ENCODE data around the gene FBXO41. TPM values are rescaled to one million over a fixed set of nuclear protein-coding genes. Genes with fewer than 3 reads are reported as not detected.

The FBXO41 gene
- total RNA-seq, 2 donors from 2014 or later, result 2.4 to 2.5 TPM

DNA sequence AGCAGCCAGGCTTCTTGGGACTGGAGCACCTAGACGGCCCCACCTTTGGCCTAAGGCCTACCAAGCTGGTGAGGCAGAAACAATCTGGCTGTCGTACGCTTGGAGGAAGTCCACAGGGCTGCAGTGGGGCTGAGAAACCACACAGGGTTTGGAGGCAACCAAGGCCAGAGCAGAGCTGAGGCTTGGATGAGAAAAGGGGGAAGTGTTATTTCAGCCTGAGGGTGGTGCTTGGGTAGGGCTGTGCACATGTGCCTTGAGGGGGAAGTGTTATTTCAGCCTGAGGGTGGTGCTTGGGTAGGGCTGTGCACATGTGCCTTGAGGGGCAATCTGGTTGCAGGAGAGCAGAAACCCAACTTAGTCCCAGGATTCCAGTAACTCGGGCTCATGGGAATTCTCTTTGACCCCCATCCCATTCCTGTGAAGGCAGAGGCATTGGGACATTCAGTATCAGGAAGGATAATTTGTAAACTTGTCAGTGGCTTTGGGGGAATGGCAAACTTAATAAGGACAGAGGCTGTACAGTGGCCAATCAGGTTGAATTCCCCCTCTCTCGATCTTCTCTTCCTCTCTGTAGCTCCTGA, 971 bp upstream of the FBXO41 start:
- TF ChIP-seq, protein P1, sequence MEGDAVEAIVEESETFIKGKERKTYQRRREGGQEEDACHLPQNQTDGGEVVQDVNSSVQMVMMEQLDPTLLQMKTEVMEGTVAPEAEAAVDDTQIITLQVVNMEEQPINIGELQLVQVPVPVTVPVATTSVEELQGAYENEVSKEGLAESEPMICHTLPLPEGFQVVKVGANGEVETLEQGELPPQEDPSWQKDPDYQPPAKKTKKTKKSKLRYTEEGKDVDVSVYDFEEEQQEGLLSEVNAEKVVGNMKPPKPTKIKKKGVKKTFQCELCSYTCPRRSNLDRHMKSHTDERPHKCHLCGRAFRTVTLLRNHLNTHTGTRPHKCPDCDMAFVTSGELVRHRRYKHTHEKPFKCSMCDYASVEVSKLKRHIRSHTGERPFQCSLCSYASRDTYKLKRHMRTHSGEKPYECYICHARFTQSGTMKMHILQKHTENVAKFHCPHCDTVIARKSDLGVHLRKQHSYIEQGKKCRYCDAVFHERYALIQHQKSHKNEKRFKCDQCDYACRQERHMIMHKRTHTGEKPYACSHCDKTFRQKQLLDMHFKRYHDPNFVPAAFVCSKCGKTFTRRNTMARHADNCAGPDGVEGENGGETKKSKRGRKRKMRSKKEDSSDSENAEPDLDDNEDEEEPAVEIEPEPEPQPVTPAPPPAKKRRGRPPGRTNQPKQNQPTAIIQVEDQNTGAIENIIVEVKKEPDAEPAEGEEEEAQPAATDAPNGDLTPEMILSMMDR (IDR thresholded peaks at IDR 0.05), result no peak
- no peak overlapping the region for H3K27ac ChIP-seq
- H3K9ac ChIP-seq (ENCODE audit: low read depth in 2 of 2, low read length in 2 of 2), result peak overlapping the region in 1 of 2 donors; percentile 16
- intact Hi-C loops (cut with DNase I), result no loop called here
- DNase-seq, result no peak
- H3K4me1 ChIP-seq, result no peaks in the 10 kb centered on the region
- H3K4me3 ChIP-seq, result peak overlapping the region; percentile 68
- H3K27me3 ChIP-seq, result peaks cover 5% of the 10 kb centered on the region
- no peaks in the 10 kb centered on the region for H3K9me3 ChIP-seq
- no peaks in the 10 kb centered on the region for H3K36me3 ChIP-seq

DNA sequence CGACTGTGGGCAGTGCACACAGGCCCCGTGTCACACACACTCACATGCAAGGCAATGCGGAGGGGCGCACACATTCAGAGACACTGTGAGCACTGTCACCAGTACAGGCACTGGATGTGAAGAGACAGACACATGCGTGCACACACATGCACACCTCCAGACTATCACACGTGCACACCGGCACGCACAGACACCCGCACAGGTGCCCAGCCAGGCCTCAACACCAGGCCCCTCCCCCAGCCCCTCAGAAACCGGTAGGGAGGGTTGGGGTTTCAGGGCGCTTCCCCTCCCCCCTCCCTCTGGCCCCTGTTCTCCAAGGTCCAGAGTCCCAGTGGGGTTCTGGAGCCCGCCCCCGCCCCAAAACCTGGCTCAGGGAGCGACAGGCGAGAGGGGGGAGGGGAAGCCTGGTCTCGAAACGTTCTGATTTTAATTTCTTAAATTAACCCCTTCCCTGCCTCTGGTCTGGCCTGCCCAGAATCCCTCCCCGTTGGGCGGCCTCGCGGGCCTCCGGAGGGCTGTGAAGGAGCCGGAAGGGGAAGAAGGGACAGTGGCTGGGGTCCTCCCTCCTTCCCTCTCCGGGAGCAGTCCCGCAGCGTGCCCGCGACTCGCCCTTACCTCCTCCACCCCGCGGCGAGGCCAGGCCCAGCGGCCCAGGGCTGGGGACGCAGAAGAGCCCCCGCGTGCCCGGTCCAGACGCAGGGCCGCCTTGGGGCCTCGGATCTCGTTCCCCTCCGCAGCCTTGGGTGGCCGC, 558 bp downstream of the FBXO41 start:
- Histone ChIP-seq H3K27ac (no peak overlapping the region), H3K4me3 (peak overlapping the region; percentile 68), H3K9ac (ENCODE audit: low read depth in 2 of 2, low read length in 2 of 2) (peak overlapping the region; percentile 29 to 60), H3K36me3 (no peaks in the 10 kb centered on the region), H3K27me3 (no peaks in the 10 kb centered on the region), H3K9me3 (no peaks in the 10 kb centered on the region), H3K4me1 (no peaks in the 10 kb centered on the region)
- TF ChIP-seq, protein P1 (IDR thresholded peaks at IDR 0.05), result no peak
- intact Hi-C loops (cut with DNase I), result no loop called here
- no peak for DNase-seq

DNA sequence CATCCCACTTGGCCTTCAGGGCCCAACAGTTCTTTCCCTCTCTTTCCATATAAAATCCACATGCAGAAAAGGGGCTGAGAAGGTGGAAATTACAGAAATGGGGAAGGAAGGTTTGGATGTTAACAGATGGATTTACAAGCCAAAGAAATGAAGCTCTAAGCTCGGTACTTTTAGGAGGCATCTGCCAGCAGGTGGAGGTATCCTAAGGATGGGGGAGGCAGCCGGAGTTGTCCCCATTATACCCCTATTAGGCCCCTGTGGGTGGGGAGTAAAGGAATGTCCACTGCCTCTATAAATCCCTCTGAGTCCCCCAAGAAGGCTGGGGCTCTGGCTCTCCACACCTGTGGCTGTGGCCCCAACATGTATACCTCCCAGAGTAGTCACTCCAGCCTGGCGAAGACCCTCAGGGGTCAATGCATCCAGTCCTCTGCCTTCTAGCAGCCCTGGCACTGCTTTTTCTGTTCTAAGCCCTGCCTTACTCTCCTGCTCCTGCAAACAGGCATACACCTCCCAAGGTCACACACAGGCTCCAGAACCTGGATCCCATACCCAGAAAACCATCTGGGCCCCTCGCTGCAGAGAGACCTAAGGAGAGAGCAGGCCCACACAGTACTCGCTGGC, 1.2 kb downstream of the FBXO41 start:
- intact Hi-C loops (cut with DNase I), result no loop called here
- no peaks in the 10 kb centered on the region for H3K36me3 ChIP-seq
- DNase-seq, result no peak

DNA sequence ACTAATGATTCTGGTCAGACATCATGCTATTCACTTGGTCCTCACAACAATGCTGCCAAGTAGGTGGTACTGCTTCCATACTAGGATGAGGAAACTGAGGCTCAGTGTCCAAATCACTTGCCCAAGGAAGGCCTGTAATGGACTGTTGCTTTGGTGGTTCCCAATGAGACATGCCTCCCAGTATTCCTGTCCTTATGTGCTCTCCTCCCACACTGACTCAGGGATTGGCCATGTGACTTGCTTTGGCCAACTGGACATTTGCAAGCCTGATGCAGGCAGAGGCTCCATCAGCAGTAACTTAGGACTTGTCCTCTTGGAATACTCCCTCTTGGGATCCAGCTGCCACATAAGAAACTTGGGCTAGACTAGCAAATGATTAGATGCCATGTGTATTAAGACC, 3.0 kb downstream of the FBXO41 start:
- intact Hi-C loops (cut with DNase I), result no loop called here
- Histone ChIP-seq H3K27me3 (no peaks in the 10 kb centered on the region), H3K36me3 (no peaks in the 10 kb centered on the region), H3K4me1 (no peaks in the 10 kb centered on the region), H3K27ac (no peak overlapping the region), H3K4me3 (no peak overlapping the region), H3K9me3 (no peaks in the 10 kb centered on the region), H3K9ac (ENCODE audit: low read depth in 2 of 2, low read length in 2 of 2) (no peak overlapping the region)
- no peak for DNase-seq
- TF ChIP-seq, protein P1 (IDR thresholded peaks at IDR 0.05), result no peak

More for the DNA sequence above, 1.2 kb downstream of the FBXO41 start:
- H3K27me3 ChIP-seq, result no peaks in the 10 kb centered on the region
- H3K9me3 ChIP-seq, result no peaks in the 10 kb centered on the region
- no peaks in the 10 kb centered on the region for H3K4me1 ChIP-seq
- H3K27ac ChIP-seq, result no peak overlapping the region
- no peak overlapping the region for H3K9ac ChIP-seq (ENCODE audit: low read depth in 2 of 2, low read length in 2 of 2)
- TF ChIP-seq, protein P1 (IDR thresholded peaks at IDR 0.05), result no peak
- no peak overlapping the region for H3K4me3 ChIP-seq

DNA sequence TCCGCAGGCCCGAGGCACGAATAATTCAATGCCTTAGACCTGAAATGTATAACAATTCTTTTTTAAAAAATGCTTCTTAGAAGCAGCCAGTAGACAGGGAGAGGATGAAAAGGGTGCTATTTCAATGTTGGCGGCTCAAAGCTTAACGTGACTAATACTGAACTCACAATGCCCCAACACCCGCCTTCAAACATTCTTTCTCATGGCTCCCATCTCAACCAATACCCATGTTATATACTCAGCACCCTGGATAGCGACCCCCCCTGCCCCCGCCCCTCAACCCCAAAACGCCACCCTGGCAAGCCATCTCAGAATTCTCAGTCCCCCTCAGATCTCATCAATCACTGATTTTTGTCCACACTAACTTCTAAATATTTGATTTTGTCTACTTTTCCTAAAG, 4.4 kb downstream of the FBXO41 start:
- H3K27ac ChIP-seq, result no peak overlapping the region

More for the DNA sequence above, 4.4 kb downstream of the FBXO41 start:
- intact Hi-C loops (cut with DNase I), result no loop called here
- Histone ChIP-seq H3K9ac (ENCODE audit: low read depth in 2 of 2, low read length in 2 of 2) (no peak overlapping the region), H3K36me3 (no peaks in the 10 kb centered on the region), H3K4me3 (no peak overlapping the region), H3K9me3 (no peaks in the 10 kb centered on the region), H3K27me3 (no peaks in the 10 kb centered on the region), H3K4me1 (no peaks in the 10 kb centered on the region)
- DNase-seq, result no peak
- TF ChIP-seq, protein P1 (IDR thresholded peaks at IDR 0.05), result no peak
